SK-N-SH treated with all-trans-retinoic acid at 6 μM for 48 hours (cell line): ENCODE results near the gene NCS1.

Experiments used
- BACH2 ChIP-seq: fragments of 250-450 bp; sonication (Bioruptor Pico); IDR thresholded peaks from 2 replicates; pipeline ENCODE4 v1.9.0; 2021; ENCODE audit warnings: mild to moderate bottlenecking, borderline replicate concordance
- CREB5 ChIP-seq: fragments of 250-450 bp; sonication (Bioruptor Pico); IDR thresholded peaks from 2 replicates; pipeline ENCODE4 v1.5.1; 2020; ENCODE audit warnings: low read depth, mild to moderate bottlenecking, moderate library complexity
- CSDC2 ChIP-seq: fragments of 250-450 bp; sonication (Bioruptor Pico); IDR thresholded peaks from 2 replicates; pipeline ENCODE4 v1.5.0; 2020; ENCODE audit warnings: mild to moderate bottlenecking, moderate library complexity
- ESRRG ChIP-seq: fragments of 250-450 bp; sonication (Bioruptor Pico); IDR thresholded peaks from 2 replicates; pipeline ENCODE4 v1.6.1; 2021; ENCODE audit warnings: mild to moderate bottlenecking
- OSR1 ChIP-seq: fragments of 250-450 bp; sonication (Bioruptor Pico); IDR thresholded peaks from 2 replicates; pipeline ENCODE4 v1.8.0; 2022; ENCODE audit warnings: moderate library complexity, mild to moderate bottlenecking, inconsistent platforms
- PATZ1 ChIP-seq: fragments of 250-450 bp; sonication (Bioruptor Pico); IDR thresholded peaks from 2 replicates; pipeline ENCODE4 v1.8.0; 2020; ENCODE audit warnings: mild to moderate bottlenecking, moderate library complexity, borderline replicate concordance
- POU6F1 ChIP-seq: fragments of 250-450 bp; sonication (Bioruptor Pico); IDR thresholded peaks from 2 replicates; pipeline ENCODE4 v1.8.0; 2021; ENCODE audit warnings: low read depth, mild to moderate bottlenecking, moderate library complexity, borderline replicate concordance
- ZFP3 ChIP-seq: fragments of 250-450 bp; sonication (Bioruptor Pico); IDR thresholded peaks from 2 replicates; pipeline ENCODE4 v1.5.0; 2020; ENCODE audit warnings: mild to moderate bottlenecking, moderate library complexity
- ZFP30 ChIP-seq: fragments of 450-650 bp; formaldehyde crosslinking; IDR thresholded peaks from 2 replicates; pipeline ENCODE4 v1.5.0; 2022; ENCODE audit warnings: mild to moderate bottlenecking, moderate library complexity
- ZNF8 ChIP-seq: fragments of 450-650 bp; formaldehyde crosslinking; IDR thresholded peaks from 2 replicates; pipeline ENCODE4 v1.5.0; 2020; ENCODE audit warnings: mild to moderate bottlenecking, moderate library complexity

DNA sequence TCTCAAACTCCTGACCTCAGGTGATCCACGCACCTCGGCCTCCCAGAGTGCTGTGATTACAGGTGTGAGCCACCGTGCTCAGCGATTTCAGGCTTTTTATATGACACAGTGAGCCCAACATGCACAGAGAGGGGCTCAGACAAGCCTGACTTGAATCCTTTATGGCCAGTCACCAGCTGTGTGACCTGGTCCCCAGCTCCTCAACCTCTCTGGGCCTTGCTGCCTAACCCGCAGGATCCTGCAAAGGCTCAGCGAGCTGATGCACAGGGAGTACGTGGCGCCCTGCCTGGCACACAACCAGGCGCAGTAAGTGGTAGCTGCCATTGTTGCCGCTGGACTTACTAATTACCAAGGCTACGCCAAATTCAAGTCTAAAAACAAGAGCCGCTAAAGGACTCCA, 16.6 kb upstream of the NCS1 start:
- TF ChIP-seq CREB5 = no peak
- no peak for TF ChIP-seq ZNF8
- TF ChIP-seq POU6F1 (CRISPR knock-in tag) = no peak
- TF ChIP-seq ZFP30 = no peak
- no peak for TF ChIP-seq CSDC2 (CRISPR knock-in tag)
- TF ChIP-seq ESRRG (CRISPR knock-in tag) = no peak
- no peak for TF ChIP-seq OSR1 (CRISPR knock-in tag)
- TF ChIP-seq BACH2 (CRISPR knock-in tag) = no peak
- TF ChIP-seq ZFP3 = no peak
- TF ChIP-seq PATZ1 = no peak
